HEK293T (cell line): ENCODE results near the gene MRAP2.

Experiments used
- ARNT ChIP-seq: fragments of 450-650 bp; IDR thresholded peaks from 2 replicates; pipeline ENCODE4 v1.6.1; 2017; ENCODE audit warnings: mild to moderate bottlenecking
- FOXA1 ChIP-seq: fragments of 450-650 bp; IDR thresholded peaks from 2 replicates; pipeline ENCODE4 v1.6.1; 2016; ENCODE audit warnings: mild to moderate bottlenecking
- FOXK2 ChIP-seq: fragments of 450-650 bp; IDR thresholded peaks from 2 replicates; pipeline ENCODE4 v1.6.1; 2016; ENCODE audit warnings: mild to moderate bottlenecking
- FOXM1 ChIP-seq: fragments of 450-650 bp; IDR thresholded peaks from 2 replicates; pipeline ENCODE4 v1.6.1; 2017; ENCODE audit warnings: mild to moderate bottlenecking, borderline replicate concordance
- HDGF ChIP-seq: fragments of 450-650 bp; IDR thresholded peaks from 2 replicates; pipeline ENCODE4 v1.6.1; 2017; ENCODE audit warnings: antibody characterized with exemption, borderline replicate concordance
- L3MBTL2 ChIP-seq: fragments of 450-650 bp; conservative IDR thresholded peaks from 2 replicates; pipeline ENCODE4 v1.6.1; 2016; ENCODE audit warnings: mild to moderate bottlenecking
- LEF1 ChIP-seq: fragments of 450-650 bp; IDR thresholded peaks from 2 replicates; pipeline ENCODE4 v1.6.1; 2017; ENCODE audit warnings: mild to moderate bottlenecking, borderline replicate concordance
- NFRKB ChIP-seq: fragments of 450-650 bp; IDR thresholded peaks from 2 replicates; pipeline ENCODE4 v1.6.1; 2016; ENCODE audit warnings: mild to moderate bottlenecking, moderate library complexity
- SP1 ChIP-seq: fragments of 450-650 bp; IDR thresholded peaks from 2 replicates; pipeline ENCODE4 v1.6.1; 2017
- SUZ12 ChIP-seq: fragments of 450-650 bp; IDR thresholded peaks from 2 replicates; pipeline ENCODE4 v1.6.1; 2016; ENCODE audit warnings: mild to moderate bottlenecking
- TARDBP ChIP-seq: fragments of 450-650 bp; IDR thresholded peaks from 2 replicates; pipeline ENCODE4 v1.6.1; 2016
- ZNF384 ChIP-seq: fragments of 450-650 bp; IDR thresholded peaks from 2 replicates; pipeline ENCODE4 v1.6.1; 2016

DNA sequence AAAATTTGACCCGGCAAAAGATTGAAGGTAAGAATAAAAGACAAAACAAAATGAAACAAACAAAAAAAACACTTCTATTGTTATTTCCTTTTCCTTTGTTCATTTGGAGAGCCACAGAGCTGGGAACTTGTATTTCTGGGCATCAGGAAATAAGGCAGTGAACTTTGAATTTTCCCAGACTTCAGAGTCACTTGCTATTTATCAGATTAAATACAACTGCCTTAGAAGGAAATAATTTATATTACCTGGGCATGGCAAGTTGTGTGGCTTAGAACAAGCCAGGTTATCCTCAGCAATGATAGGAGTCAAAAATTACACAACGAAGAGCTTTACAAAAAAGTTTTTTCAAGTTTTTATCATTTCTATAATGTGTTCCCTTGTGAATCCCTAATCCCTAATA lies 20.2 kb upstream of the MRAP2 start:
- TF ChIP-seq ZNF384 = no peak
- no peak for TF ChIP-seq HDGF
- no peak for TF ChIP-seq FOXK2
- no peak for TF ChIP-seq SP1
- TF ChIP-seq FOXA1 = no peak
- no peak for TF ChIP-seq L3MBTL2
- no peak for TF ChIP-seq FOXM1
- TF ChIP-seq TARDBP = no peak
- no peak for TF ChIP-seq SUZ12
- TF ChIP-seq ARNT = no peak
- no peak for TF ChIP-seq NFRKB
- TF ChIP-seq LEF1 = no peak
